ENCODE measurements around the gene MUL1.

Gene MUL1

GRCh38 chr1:20466273-20466672, 41.7 kb downstream of the MUL1 start:
- DNase-seq (ENCODE audit: low spot score), result no peak

GRCh38 chr1:20465187-20465586, 42.8 kb downstream of the MUL1 start:
- no peak for DNase-seq (ENCODE audit: low spot score)

GRCh38 chr1:20463502-20463901, 44.4 kb downstream of the MUL1 start:
- no peak for DNase-seq (ENCODE audit: low spot score)

- DNase-seq (ENCODE audit: low spot score), result no peak
Observed at GRCh38 chr1:20462397-20462796, 45.6 kb downstream of the MUL1 start.

GRCh38 chr1:20458717-20459116, 49.2 kb downstream of the MUL1 start:
- no peak for DNase-seq (ENCODE audit: low spot score)

- DNase-seq (ENCODE audit: low spot score), result no peak
Observed at GRCh38 chr1:20454004-20454403, 53.9 kb downstream of the MUL1 start.

- DNase-seq (ENCODE audit: low spot score), result no peak
Observed at GRCh38 chr1:20449735-20450311, 58.1 kb downstream of the MUL1 start.

Data from CD4-positive, alpha-beta T cell treated with Interleukin-15 for 4 hours (primary cell).